Measurements from ENCODE around the gene ZCCHC18. TPM values are rescaled to one million over a fixed set of nuclear protein-coding genes. Genes with fewer than 3 reads are reported as not detected.

Gene ZCCHC18
- total RNA-seq = 1.5 and 14.5 TPM in 2 replicates

GRCh38 chrX:104112326-104112951, at the start of gene ZCCHC18:
ZCCHC18 (plus strand) TSS chrX:104112523; CDS start chrX:104114112, 1,589 bp downstream.

DNA sequence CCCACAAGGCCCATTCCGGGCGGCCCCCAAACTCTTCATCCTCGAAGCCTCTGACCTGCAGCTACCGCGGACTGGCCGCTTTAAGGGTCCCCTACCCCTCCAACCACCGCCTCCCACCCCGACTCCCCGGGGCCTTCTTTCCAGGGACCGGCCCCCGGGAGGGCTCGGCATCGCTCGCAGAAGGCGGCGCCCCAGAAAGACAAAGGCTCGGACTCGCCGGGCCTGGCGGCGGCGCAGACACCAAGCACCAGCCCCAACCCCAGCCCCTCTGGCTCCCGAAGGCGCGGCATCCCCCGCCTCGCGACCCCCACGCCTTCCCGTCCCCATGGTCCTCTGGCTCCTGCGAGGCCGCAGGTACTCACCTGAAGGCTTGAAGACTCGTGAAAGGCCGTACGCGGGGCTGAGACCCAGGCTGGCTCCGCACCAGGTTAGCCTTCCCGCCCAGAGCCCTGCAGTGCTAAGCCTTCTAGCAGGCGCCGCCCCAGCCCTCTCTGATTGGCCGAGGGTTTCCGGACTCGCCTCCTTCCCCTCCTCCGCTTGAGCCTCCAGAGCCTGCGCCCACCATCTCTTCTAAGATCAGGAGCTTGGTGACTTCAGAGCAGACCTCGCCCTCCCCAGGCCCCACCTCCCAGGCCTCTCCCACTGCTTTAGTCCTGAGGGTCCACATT, 36.4 kb upstream of the ZCCHC18 start, which contains the start of gene TMSB15C:
Gene TMSB15C, minus strand, starts transcription at position 459 of the 668 bp plus-strand sequence.

GRCh38 chrX:104156630-104157529, 44.6 kb downstream of the ZCCHC18 start, which contains the start of gene SLC25A53:
SLC25A53 (minus strand) TSS chrX:104157009; CDS start chrX:104105257, 51,752 bp downstream.

Other genes starting within 250 kb of the ZCCHC18 start
- gene TMSB15B, start 149.9 kb upstream of the ZCCHC18 start, total RNA-seq = 6.9 and 13.6 TPM in 2 replicates
- not detected in 2 replicates for gene H2BW1, start 98.8 kb upstream of the ZCCHC18 start, total RNA-seq
- not detected in 2 replicates for gene H2BW2, start 72.6 kb upstream of the ZCCHC18 start, total RNA-seq
- 0.40 and 1.3 TPM in 2 replicates for gene TMSB15C, start 36.3 kb upstream of the ZCCHC18 start, total RNA-seq
- gene SLC25A53, start 44.5 kb downstream of the ZCCHC18 start, total RNA-seq = 2.8 and 3.2 TPM in 2 replicates
- 12.4 and 14.1 TPM in 2 replicates for gene FAM199X, start 53.9 kb downstream of the ZCCHC18 start, total RNA-seq
- gene ESX1, start 142.4 kb downstream of the ZCCHC18 start, total RNA-seq = 0.20 TPM in 1 of 2 replicates, not detected in the other